ENCODE results near the gene LONP1.
"Not testable (repeated sequence)": the region's sequence is repeated elsewhere in the genome, so short reads cannot be mapped to it uniquely, and the experiment has no call there.

DNA sequence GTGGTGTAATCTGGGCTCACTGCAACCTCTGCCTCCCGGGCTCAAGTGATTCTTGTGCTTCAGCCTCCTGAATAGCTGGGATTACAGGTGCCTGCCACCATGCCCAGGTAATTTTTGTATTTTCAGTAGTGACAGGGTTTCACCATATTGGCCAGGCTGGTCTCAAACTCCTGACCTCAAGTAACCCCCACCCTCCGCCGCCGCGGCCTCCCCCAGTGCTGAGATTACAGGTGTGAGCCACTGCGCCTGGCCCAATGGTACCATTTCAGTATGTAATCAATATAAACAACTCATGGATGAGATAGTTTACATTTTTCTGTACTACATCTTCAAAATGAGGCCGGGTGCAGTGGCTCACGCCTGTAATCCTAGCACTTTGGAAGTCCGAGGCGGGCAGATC is 25.1 kb upstream of the LONP1 start:
- TF ChIP-seq, protein P1, sequence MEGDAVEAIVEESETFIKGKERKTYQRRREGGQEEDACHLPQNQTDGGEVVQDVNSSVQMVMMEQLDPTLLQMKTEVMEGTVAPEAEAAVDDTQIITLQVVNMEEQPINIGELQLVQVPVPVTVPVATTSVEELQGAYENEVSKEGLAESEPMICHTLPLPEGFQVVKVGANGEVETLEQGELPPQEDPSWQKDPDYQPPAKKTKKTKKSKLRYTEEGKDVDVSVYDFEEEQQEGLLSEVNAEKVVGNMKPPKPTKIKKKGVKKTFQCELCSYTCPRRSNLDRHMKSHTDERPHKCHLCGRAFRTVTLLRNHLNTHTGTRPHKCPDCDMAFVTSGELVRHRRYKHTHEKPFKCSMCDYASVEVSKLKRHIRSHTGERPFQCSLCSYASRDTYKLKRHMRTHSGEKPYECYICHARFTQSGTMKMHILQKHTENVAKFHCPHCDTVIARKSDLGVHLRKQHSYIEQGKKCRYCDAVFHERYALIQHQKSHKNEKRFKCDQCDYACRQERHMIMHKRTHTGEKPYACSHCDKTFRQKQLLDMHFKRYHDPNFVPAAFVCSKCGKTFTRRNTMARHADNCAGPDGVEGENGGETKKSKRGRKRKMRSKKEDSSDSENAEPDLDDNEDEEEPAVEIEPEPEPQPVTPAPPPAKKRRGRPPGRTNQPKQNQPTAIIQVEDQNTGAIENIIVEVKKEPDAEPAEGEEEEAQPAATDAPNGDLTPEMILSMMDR (IDR thresholded peaks at IDR 0.05; ENCODE audit: insufficient read depth, low read length) = not testable (repeated sequence)
- not testable (repeated sequence) for TF ChIP-seq GABPA (IDR thresholded peaks at IDR 0.05; ENCODE audit: low read depth)
